ENCODE measurements around the gene BTNL3. TPM values are rescaled to one million over a fixed set of nuclear protein-coding genes. Genes with fewer than 3 reads are reported as not detected.

BTNL3 gene
- total and polyA plus RNA-seq, 2 donors (not counting 3 experiments of a cell fraction or from before 2014, with no cell fraction given): not detected

- ChIA-PET CTCF (no interaction called here), POLR2A (no interaction called here)
- no peak overlapping the region for H3K27ac ChIP-seq (ENCODE audit: insufficient read depth, low read depth, low read length)
- TF ChIP-seq POLR2AphosphoS5 (IDR thresholded peaks at IDR 0.05; ENCODE audit: insufficient read depth, low read depth, low read length) (no peak), MAX (IDR thresholded peaks at IDR 0.05; ENCODE audit: insufficient read depth, insufficient read length) (no peak), POLR2A (IDR thresholded peaks at IDR 0.05; ENCODE audit: low read depth, low read length) (no peak), GATA2 (IDR thresholded peaks at IDR 0.05; ENCODE audit: insufficient read depth, insufficient read length, low read depth, low read length) (no peak)
- no peak for FAIRE-seq
- H3K4me1 ChIP-seq (ENCODE audit: control insufficient read depth, extremely low read depth, insufficient read depth, low read length): no peaks in the 10 kb centered on the region
- H3K4me3 ChIP-seq (replicated peaks in 1 of 3; ENCODE audit: insufficient read depth in 1 of 3, low read depth in 1 of 3, low read length in 3 of 3): no peak overlapping the region
- no peaks in the 10 kb centered on the region for H3K27me3 ChIP-seq (ENCODE audit: control insufficient read depth in 2 of 2, insufficient read depth in 2 of 2, low read length in 2 of 2)
- dilution Hi-C loops (cut with MboI; ENCODE audit: extremely low pct_ligation_motif_present, low sequenced_read_pairs): no loop called here
- no peak overlapping the region for H3K9ac ChIP-seq (replicated peaks; ENCODE audit: extremely low read depth, insufficient read depth, low read length)
- H3K9me1 ChIP-seq (replicated peaks; ENCODE audit: control insufficient read depth, extremely low read depth, insufficient read depth, low read length): no peaks in the 10 kb centered on the region
- H3K9me3 ChIP-seq (replicated peaks; ENCODE audit: control insufficient read depth, insufficient read depth, low read length): no peaks in the 10 kb centered on the region
- intact Hi-C loops (cut with micrococcal nuclease): no loop called here
- H3K79me2 ChIP-seq (ENCODE audit: control insufficient read depth, insufficient read depth, low read length): no peaks in the 10 kb centered on the region
- no peaks in the 10 kb centered on the region for H4K20me1 ChIP-seq (replicated peaks; ENCODE audit: control insufficient read depth, extremely low read depth, insufficient read depth, low read length)
- no peak for DNase-seq (ENCODE audit: low read depth, low spot score)
- no TSS peak for BruUV-seq (replicated peaks)
- no peak overlapping the region for H2AFZ ChIP-seq (ENCODE audit: low read depth, low read length)
- H3K4me2 ChIP-seq (ENCODE audit: insufficient read depth, low read length): no peak overlapping the region
- H3K36me3 ChIP-seq (ENCODE audit: control insufficient read depth in 2 of 2, extremely low read depth in 1 of 2, insufficient read depth in 2 of 2, low read length in 2 of 2): no peaks in the 10 kb centered on the region
Observed at GRCh38 chr5:180950291-180950949, 38.2 kb upstream of the BTNL3 start.

GRCh38 chr5:180959661-180960060 lies 29.0 kb upstream of the BTNL3 start:
- CTCF ChIA-PET: no interaction called here
- no peaks in the 10 kb centered on the region for H3K4me1 ChIP-seq (ENCODE audit: control insufficient read depth, extremely low read depth, insufficient read depth, low read length)
- H3K9ac ChIP-seq (replicated peaks; ENCODE audit: extremely low read depth, insufficient read depth, low read length): no peak overlapping the region
- FAIRE-seq: no peak
- H3K4me2 ChIP-seq (ENCODE audit: insufficient read depth, low read length): no peak overlapping the region
- no peak overlapping the region for H2AFZ ChIP-seq (ENCODE audit: low read depth, low read length)
- DNase-seq (ENCODE audit: low read depth, low spot score): no peak
- H3K36me3 ChIP-seq (ENCODE audit: control insufficient read depth in 2 of 2, extremely low read depth in 1 of 2, insufficient read depth in 2 of 2, low read length in 2 of 2): no peaks in the 10 kb centered on the region
- POLR2A ChIA-PET: no interaction called here
- no peaks in the 10 kb centered on the region for H4K20me1 ChIP-seq (replicated peaks; ENCODE audit: control insufficient read depth, extremely low read depth, insufficient read depth, low read length)
- no peaks in the 10 kb centered on the region for H3K27me3 ChIP-seq (ENCODE audit: control insufficient read depth in 2 of 2, insufficient read depth in 2 of 2, low read length in 2 of 2)
- dilution Hi-C loops (cut with MboI; ENCODE audit: extremely low pct_ligation_motif_present, low sequenced_read_pairs): no loop called here
- intact Hi-C loops (cut with micrococcal nuclease): no loop called here
- H3K9me3 ChIP-seq (replicated peaks; ENCODE audit: control insufficient read depth, insufficient read depth, low read length): no peaks in the 10 kb centered on the region
- H3K4me3 ChIP-seq (replicated peaks in 1 of 3; ENCODE audit: insufficient read depth in 1 of 3, low read depth in 1 of 3, low read length in 3 of 3): no peak overlapping the region
- H3K9me1 ChIP-seq (replicated peaks; ENCODE audit: control insufficient read depth, extremely low read depth, insufficient read depth, low read length): no peaks in the 10 kb centered on the region
- no peaks in the 10 kb centered on the region for H3K79me2 ChIP-seq (ENCODE audit: control insufficient read depth, insufficient read depth, low read length)
- BruUV-seq (replicated peaks): no TSS peak
- TF ChIP-seq EZH2 (IDR thresholded peaks at IDR 0.05; ENCODE audit: borderline replicate concordance, low read depth, low read length, severe bottlenecking) (no peak), POLR2AphosphoS5 (IDR thresholded peaks at IDR 0.05; ENCODE audit: insufficient read depth, low read depth, low read length) (no peak), JUN (IDR thresholded peaks at IDR 0.05; ENCODE audit: borderline replicate concordance, insufficient read depth, insufficient read length, low read depth) (no peak), MAX (IDR thresholded peaks at IDR 0.05; ENCODE audit: insufficient read depth, insufficient read length) (no peak), MYC (IDR thresholded peaks at IDR 0.05; ENCODE audit: low read depth, low read length) (no peak), CTCF (IDR thresholded peaks at IDR 0.05; ENCODE audit: extremely low read depth in 1 of 2, insufficient read depth in 1 of 2, low read depth in 1 of 2, low read length in 2 of 2) (no peak)
- no peak overlapping the region for H3K27ac ChIP-seq (ENCODE audit: insufficient read depth, low read depth, low read length)
